Fibroblast of pulmonary artery (primary cell): ENCODE results near the gene ATXN1.
"Not testable (repeated sequence)": the region's sequence is repeated elsewhere in the genome, so short reads cannot be mapped to it uniquely, and the experiment has no call there.

ENCODE experiments used
- DNase-seq: peaks from one replicate; pipeline ENCODE4 v3.0.0-alpha.2; 2010; ENCODE audit warnings: low read depth
- H3K4me3 ChIP-seq: replicated peaks from 2 replicates; pipeline ENCODE4 v1.5.1; 2011; ENCODE audit warnings: low read depth, mild to moderate bottlenecking, control low read depth, low read length, moderate library complexity
- TF ChIP-seq, protein P1 (sequence below): IDR thresholded peaks from 2 replicates; pipeline ENCODE4 v1.5.1; 2011; ENCODE audit warnings: mild to moderate bottlenecking, control low read depth, low read length, inconsistent platforms; ENCODE audit errors: missing control alignments

The ATXN1 gene

DNA sequence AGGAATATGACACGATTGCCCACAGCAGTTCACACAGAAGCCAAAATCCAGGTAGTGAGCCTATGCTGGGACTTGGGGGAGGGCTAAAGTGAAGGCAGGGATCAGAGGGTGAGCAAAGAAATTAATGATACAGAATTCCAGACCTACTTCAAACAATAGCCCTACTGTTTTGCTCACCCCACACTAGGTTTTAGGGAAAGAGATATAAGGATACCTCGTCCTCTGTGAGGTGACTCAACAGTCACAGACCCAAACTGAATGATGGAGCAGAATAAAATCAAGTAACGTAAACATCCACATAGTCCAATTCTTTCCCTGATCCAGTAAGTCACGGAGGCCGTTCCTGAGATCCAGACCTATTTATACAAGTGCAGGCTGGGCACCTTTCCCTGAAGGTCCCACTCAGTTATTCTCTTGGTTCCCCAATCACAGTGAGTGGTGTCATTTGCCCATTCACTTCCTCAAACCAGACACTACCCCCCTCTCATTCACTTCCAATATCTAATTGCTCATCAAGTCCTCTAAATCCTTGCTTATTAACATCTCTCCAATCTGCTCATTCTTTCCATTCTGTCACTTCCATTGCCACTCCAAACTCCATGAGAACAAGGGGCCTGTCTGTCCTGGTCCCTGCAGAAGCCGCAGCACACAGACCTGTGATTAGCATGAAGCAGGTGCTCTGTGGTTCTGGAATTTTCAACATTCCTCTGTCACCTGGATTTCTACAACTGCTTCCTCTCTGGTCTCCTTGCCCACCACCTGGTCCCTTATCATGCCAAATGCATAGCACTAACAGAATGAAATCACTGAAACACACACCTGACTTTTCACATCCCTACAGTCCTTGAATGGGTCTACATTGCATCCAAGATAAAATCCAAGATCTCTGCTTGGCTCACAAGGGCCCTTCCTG lies 55.9 kb downstream of the ATXN1 start:
- no peak overlapping the region for H3K4me3 ChIP-seq
- TF ChIP-seq, protein P1, sequence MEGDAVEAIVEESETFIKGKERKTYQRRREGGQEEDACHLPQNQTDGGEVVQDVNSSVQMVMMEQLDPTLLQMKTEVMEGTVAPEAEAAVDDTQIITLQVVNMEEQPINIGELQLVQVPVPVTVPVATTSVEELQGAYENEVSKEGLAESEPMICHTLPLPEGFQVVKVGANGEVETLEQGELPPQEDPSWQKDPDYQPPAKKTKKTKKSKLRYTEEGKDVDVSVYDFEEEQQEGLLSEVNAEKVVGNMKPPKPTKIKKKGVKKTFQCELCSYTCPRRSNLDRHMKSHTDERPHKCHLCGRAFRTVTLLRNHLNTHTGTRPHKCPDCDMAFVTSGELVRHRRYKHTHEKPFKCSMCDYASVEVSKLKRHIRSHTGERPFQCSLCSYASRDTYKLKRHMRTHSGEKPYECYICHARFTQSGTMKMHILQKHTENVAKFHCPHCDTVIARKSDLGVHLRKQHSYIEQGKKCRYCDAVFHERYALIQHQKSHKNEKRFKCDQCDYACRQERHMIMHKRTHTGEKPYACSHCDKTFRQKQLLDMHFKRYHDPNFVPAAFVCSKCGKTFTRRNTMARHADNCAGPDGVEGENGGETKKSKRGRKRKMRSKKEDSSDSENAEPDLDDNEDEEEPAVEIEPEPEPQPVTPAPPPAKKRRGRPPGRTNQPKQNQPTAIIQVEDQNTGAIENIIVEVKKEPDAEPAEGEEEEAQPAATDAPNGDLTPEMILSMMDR: no peak
- no peak for DNase-seq

DNA sequence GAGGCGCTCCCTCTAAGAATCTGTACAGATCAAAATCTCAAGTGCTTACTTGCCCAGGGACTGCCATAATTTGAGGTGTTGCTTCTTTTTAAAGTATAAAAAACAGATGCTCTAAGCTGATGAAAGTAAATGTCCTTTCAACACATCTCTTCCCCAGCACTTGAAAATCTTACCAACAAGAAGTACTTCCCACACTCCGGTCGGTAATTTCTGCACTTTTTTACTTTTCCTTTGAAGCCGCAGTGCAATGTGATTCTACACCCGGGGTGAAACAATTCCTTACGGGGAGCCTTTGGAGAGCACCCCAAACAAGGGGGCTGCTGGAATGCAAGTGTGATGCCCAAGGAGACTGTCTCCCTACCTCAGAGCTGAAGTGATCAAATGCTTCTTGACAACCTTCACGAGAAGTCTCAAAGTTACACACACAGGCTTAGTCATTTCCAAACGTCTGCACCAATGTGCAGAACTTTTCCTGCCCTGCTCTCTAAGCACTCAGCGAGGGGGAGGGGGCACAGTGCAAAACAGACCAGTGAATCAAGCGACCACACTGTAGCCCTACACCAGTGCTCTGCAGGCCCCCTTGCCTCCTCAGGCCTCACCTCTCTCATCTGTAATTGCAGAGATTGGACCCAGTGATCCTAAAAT lies 56.7 kb downstream of the ATXN1 start:
- no peak overlapping the region for H3K4me3 ChIP-seq
- TF ChIP-seq, protein P1: no peak
- DNase-seq: peak; percentile 41

DNA sequence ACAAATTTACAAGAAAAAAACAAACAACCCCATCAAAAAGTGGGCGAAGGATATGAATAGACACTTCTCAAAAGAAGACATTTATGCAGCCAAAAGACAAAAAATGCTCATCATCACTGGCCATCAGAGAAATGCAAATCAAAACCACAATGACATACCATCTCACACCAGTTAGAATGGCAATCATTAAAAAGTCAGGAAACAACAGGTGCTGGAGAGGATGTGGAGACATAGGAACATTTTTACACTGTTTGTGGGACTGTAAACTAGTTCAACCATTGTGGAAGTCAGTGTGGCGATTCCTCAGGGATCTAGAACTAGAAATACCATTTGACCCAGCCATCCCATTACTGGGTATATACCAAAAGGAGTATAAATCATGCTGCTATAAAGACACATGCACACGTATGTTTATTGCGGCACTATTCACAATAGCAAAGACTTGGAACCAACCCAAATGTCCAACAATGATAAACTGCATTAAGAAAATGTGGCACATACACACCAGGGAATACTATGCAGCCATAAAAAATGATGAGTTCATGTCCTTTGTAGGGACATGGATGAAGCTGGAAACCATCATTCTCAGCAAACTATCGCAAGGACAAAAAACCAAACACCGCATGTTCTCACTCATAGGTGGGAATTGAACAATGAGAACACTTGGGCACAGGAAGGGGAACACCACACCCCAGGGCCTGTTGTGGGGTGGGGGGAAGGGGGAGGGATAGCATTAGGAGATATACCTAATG lies 58.5 kb downstream of the ATXN1 start:
- not testable (repeated sequence) for DNase-seq, H3K4me3 ChIP-seq

DNA sequence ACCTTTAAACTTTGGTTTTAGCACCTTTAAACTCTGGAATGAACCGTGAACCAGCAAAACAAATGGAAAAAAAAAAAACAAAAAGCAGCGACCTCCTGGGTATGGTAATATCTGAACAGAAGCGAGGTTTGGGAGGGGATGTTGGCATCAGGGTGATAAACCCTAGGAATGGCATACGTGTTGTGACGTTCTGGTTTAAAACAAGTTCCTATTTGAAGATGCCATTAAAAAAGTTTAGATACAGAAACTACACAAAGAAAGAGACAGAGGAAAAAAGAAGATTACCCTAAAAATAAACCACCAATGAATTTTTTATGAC lies 60.4 kb downstream of the ATXN1 start:
- peak overlapping the region; percentile 33 for H3K4me3 ChIP-seq
- DNase-seq: no peak
- TF ChIP-seq, protein P1: no peak

DNA sequence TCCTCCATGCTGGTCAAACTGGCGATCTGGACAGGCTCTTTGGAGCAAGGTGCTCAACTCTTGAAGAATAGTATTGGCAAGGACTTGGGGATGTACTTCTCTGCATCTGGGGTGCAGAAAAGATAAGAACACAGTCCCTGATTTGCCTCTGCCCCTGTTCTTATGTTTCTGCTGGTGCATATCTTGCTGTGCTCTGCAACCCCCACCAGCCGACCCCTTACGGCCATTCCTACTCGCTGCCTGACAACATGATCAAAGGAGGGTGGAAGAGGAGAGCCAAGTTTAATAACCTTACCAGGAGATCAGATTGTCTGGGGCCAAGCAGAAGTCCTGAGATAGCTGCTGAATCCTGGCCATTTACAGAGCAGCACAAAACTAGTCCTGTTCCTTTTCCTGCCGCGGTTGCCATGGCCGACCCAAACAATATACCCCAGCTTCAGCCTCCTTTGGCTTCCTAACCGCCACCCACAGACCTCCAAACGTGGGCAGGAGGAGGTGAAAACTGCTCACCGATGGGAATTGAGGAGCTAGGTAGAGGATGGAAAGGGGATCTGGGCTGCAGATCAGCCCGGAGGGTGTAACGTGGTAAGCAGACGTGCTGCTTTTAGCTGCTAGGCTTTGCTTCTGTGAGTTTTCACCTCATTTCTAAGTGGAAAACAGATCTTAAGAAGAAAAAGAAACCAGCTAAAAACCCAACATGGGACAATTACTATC lies 60.9 kb downstream of the ATXN1 start:
- DNase-seq: no peak
- TF ChIP-seq, protein P1: no peak
- peak overlapping the region; percentile 33 for H3K4me3 ChIP-seq

- peak; percentile 41 for DNase-seq
- H3K4me3 ChIP-seq: no peak overlapping the region
- TF ChIP-seq, protein P1: no peak
These were observed 62.0 kb downstream of the ATXN1 start for GRCh38 chr6:16698997-16699868.
